Esophagus muscularis mucosa (tissue), 4 donors: ENCODE data around the gene FAAP100. TPM values are rescaled to one million over a fixed set of nuclear protein-coding genes. Genes with fewer than 3 reads are reported as not detected.

ENCODE experiments used
- DNase-seq: peaks from one replicate; pipeline ENCODE4 v3.0.0-alpha.2; 2017; ENCODE audit errors: extremely low spot score
- H3K27ac ChIP-seq, 4 donors: fragments of 200-600 bp; sonication (generic); replicated peaks in 1 of 4; 1 replicate in 3 of 4; 2 replicates in 1 of 4; pipeline ENCODE4 v1.5.1; 2016 to 2019; ENCODE audit warnings: mild to moderate bottlenecking in 1 of 4
- H3K27me3 ChIP-seq, 4 donors: fragments of 200-600 bp; sonication (generic); one replicate each; pipeline versions ENCODE4 v1.5.1 to v1.6.0; 2016 to 2019
- H3K36me3 ChIP-seq, 4 donors: fragments of 200-600 bp; sonication (generic); one replicate each; pipeline ENCODE4 v1.5.1; 2016 to 2019
- H3K4me1 ChIP-seq, 4 donors: fragments of 200-600 bp; sonication (generic); one replicate each; pipeline ENCODE4 v1.5.1; 2016 to 2019
- H3K4me3 ChIP-seq, 4 donors: fragments of 200-600 bp; sonication (generic); 1 replicate in 2 of 4; 2 replicates in 2 of 4; pipeline ENCODE4 v1.5.1; 2016 to 2019; ENCODE audit warnings: mild to moderate bottlenecking in 4 of 4, moderate library complexity in 1 of 4
- H3K9me3 ChIP-seq, 4 donors: fragments of 200-600 bp; sonication (generic); 1 replicate in 3 of 4; 2 replicates in 1 of 4; pipeline ENCODE4 v1.5.1; 2016 to 2019
- EP300 ChIP-seq: sonication (generic); formaldehyde crosslinking; IDR thresholded peaks from one replicate; pipeline ENCODE4 v1.6.1; 2017; ENCODE audit warnings: antibody characterized with exemption
- POLR2A ChIP-seq: fragments of 450-650 bp; IDR thresholded peaks from one replicate; pipeline ENCODE4 v1.6.1; 2017; ENCODE audit warnings: antibody characterized with exemption, moderate library complexity, mild to moderate bottlenecking, low read depth
- POLR2AphosphoS5 ChIP-seq, 2 donors: sonication (generic); formaldehyde crosslinking; IDR thresholded peaks; one replicate each; pipeline ENCODE4 v1.6.1; 2017; ENCODE audit warnings: antibody characterized with exemption in 2 of 2
- WGBS: methylation state at CpG from one replicate; pipeline ENCODE4 v1.1.5; 2018; 5-methylcytosine and 5-hydroxymethylcytosine counted together
- intact Hi-C: fragments of 100-400 bp; cut with DNase I; formaldehyde crosslinking; loops from one replicate; pipeline ENCODE4 v1.15.1; 2023
- total RNA-seq, 4 donors: library from RNA; depleted of rRNA; stranded (reverse); fragments of >200 nt; gene quantifications; one replicate each; pipeline versions ENCODE4 v1.1.0 to v1.2.1, GENCODE V29; 2016
- TF ChIP-seq, protein P1 (sequence below), 3 experiments: fragments of 200-600 bp in 2 of 3; fragments of 450-650 bp in 1 of 3; sonication (generic) in 2 of 3; IDR thresholded peaks; one replicate each; pipeline ENCODE4 v1.5.1; 2017 to 2019; ENCODE audit warnings: antibody characterized with exemption in 3 of 3, mild to moderate bottlenecking in 2 of 3, moderate library complexity in 1 of 3

The FAAP100 gene
- total RNA-seq, 4 donors from 2014 or later = 13.7 to 33.3 (median 18.6) TPM

DNA sequence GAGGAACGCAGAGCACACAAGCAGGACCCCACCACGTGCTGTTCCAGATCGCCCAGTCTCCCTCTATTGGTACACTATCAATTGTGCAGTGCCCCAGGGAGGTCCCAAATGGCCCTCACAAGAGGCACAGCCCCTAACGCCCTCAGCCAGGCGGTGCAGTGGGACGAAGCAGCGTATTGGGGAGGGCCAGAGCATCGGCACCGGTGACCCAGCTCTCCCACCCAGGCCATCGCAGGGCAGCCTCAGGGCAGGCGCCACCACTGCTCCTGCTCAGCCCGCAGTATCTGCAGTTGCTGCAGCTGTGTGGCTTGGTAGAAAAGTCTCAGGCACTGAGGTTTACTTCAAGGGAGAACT lies 5.9 kb upstream of the FAAP100 start:
- Histone ChIP-seq H3K4me3 (no peak overlapping the region), H3K9me3 (no peaks in the 10 kb centered on the region), H3K27me3 (no peaks in the 10 kb centered on the region), H3K27ac (no peak overlapping the region), H3K4me1 (peaks cover 10 to 23% (median 11%) of the 10 kb centered on the region in 4 donors), H3K36me3 (peaks cover 44 to 74% (median 68%) of the 10 kb centered on the region in 4 donors)
- TF ChIP-seq POLR2A = no peak
- no peak for TF ChIP-seq EP300
- TF ChIP-seq, protein P1, sequence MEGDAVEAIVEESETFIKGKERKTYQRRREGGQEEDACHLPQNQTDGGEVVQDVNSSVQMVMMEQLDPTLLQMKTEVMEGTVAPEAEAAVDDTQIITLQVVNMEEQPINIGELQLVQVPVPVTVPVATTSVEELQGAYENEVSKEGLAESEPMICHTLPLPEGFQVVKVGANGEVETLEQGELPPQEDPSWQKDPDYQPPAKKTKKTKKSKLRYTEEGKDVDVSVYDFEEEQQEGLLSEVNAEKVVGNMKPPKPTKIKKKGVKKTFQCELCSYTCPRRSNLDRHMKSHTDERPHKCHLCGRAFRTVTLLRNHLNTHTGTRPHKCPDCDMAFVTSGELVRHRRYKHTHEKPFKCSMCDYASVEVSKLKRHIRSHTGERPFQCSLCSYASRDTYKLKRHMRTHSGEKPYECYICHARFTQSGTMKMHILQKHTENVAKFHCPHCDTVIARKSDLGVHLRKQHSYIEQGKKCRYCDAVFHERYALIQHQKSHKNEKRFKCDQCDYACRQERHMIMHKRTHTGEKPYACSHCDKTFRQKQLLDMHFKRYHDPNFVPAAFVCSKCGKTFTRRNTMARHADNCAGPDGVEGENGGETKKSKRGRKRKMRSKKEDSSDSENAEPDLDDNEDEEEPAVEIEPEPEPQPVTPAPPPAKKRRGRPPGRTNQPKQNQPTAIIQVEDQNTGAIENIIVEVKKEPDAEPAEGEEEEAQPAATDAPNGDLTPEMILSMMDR (IDR thresholded peaks at IDR 0.05) = no peak
- TF ChIP-seq POLR2AphosphoS5 (IDR thresholded peaks at IDR 0.05) = no peak
- intact Hi-C loops = no loop called here
- no peak for DNase-seq
- 86% methylated on average over 11 of the region's 12 CpGs for WGBS

DNA sequence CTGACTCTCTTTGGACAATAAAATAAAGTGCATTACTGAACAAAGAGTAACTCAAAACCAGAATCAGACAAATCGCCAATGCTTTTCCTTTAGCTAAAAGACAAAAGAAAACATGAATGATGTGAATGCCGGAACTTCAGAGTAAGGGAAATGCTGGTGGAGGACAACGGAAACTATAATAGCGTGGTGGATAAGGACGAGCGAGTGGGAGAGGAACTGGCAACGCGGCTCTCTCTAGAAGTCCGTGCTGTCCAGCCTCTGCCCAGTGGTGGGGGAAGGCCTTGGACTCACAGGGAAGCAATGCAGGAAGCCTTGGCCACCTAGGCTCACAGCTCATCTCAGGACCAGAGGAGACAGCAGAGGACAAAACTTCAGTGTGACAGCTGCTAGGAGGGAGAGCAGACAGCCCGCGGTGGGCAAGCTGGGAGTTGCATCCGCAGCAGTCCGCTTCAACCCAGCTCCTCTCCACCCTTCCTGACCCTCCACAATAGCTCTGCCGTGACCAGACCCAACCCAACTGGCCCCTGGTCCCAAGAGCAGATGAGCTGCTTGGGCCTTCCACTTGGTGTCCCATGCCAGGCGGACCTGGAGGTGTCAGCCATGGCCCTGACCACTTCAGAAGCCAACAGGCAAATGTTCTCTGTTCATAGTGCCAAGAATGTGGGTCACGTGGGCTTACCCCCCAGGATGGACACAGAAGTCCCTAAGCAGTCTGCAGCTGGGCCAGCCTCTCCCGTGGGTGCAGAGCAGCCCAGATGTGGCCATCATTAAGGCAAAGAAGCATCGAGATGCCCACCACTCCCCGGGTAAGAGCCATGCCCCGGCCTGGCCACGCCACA lies 5.3 kb upstream of the FAAP100 start:
- H3K4me3 ChIP-seq = no peak overlapping the region
- H3K27me3 ChIP-seq = no peaks in the 10 kb centered on the region
- DNase-seq = no peak
- WGBS = 87% methylated on average over 18 of the region's 21 CpGs
- intact Hi-C loops = no loop called here
- no peaks in the 10 kb centered on the region for H3K9me3 ChIP-seq
- peaks cover 39 to 68% (median 62%) of the 10 kb centered on the region in 4 donors for H3K36me3 ChIP-seq
- TF ChIP-seq POLR2AphosphoS5 (IDR thresholded peaks at IDR 0.05) (no peak), POLR2A (no peak), EP300 (no peak)
- TF ChIP-seq, protein P1 (IDR thresholded peaks at IDR 0.05) = no peak
- H3K4me1 ChIP-seq = peaks cover 13 to 25% (median 15%) of the 10 kb centered on the region in 4 donors
- H3K27ac ChIP-seq = no peak overlapping the region

DNA sequence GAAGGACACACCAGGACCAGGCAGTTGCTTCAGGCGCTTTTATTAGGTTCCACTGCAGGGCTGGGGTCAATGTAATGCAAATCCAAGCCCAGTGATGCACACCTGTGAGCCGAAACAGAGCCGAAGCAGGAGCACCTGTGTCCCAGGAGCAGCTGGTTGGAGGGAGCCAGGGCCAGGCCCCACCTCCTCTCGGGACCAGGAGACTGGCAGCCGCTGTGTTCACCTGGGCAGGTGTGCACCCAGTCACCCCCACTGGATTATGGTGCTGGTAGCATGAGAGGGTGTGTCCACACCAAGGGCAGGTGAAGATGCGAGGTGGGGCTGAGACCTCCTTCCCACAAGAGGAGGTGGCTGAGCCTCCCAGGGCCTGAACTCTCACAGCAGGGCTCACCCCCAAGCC lies 4.7 kb upstream of the FAAP100 start:
- H3K27ac ChIP-seq = no peak overlapping the region
- intact Hi-C loops = no loop called here

DNA sequence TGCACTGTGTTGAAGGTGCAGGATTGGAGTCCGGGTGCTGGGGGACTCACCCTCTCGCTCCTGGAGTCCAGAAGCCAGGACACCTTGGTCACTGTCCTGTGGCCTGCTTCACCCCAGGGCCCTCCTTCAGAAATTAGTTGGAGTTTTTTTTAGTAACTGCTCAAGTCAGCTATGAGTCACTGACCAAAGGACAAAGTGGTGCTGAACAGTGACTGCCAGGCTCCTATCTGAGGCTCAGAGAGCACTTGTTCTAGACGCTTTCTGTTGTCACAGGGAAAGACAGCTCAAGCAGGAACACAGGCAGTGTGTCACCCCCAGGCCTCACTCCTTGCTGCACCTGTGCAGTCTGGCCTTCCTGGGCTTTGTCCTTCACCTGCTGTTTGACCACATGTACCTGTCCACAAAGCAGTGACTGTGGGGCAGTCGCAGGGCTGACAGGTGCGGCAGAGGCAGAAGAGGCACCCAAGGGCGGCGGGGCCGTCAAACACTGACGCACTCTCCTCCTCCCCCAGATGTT lies 4.1 kb upstream of the FAAP100 start:
- Histone ChIP-seq H3K4me3 (no peak overlapping the region), H3K9me3 (no peaks in the 10 kb centered on the region), H3K27ac (no peak overlapping the region), H3K4me1 (peaks cover 17 to 30% (median 21%) of the 10 kb centered on the region in 4 donors), H3K27me3 (no peaks in the 10 kb centered on the region), H3K36me3 (peaks cover 35 to 55% (median 50%) of the 10 kb centered on the region in 4 donors)
- 98% methylated on average over 7 of the region's 9 CpGs for WGBS
- intact Hi-C loops = no loop called here
- no peak for DNase-seq
- TF ChIP-seq POLR2A = no peak
- TF ChIP-seq, protein P1 (IDR thresholded peaks at IDR 0.05) = no peak
- TF ChIP-seq EP300 = no peak
- no peak for TF ChIP-seq POLR2AphosphoS5 (IDR thresholded peaks at IDR 0.05)

More for the DNA sequence above, 4.7 kb upstream of the FAAP100 start:
- Histone ChIP-seq H3K4me3 (no peak overlapping the region), H3K9me3 (no peaks in the 10 kb centered on the region), H3K36me3 (peaks cover 37 to 61% (median 56%) of the 10 kb centered on the region in 4 donors), H3K27me3 (no peaks in the 10 kb centered on the region), H3K4me1 (peaks cover 13 to 25% (median 15%) of the 10 kb centered on the region in 4 donors)
- 89% methylated on average over 5 of the region's 6 CpGs for WGBS
- DNase-seq = no peak
- no peak for TF ChIP-seq POLR2A
- TF ChIP-seq POLR2AphosphoS5 (IDR thresholded peaks at IDR 0.05) = no peak
- no peak for TF ChIP-seq EP300
- TF ChIP-seq, protein P1 (IDR thresholded peaks at IDR 0.05) = no peak
